Effector memory CD4-positive, alpha-beta T cell (primary cell): ENCODE data around the gene DHX32.
"Not testable (repeated sequence)": the region's sequence is repeated elsewhere in the genome, so short reads cannot be mapped to it uniquely, and the experiment has no call there.

Experiments used
- DNase-seq, 3 donors: peaks; one replicate each; pipeline ENCODE4 v3.0.0-alpha.2; 2020
- H3K27ac ChIP-seq: 2 replicates; pipeline ENCODE4 v1.7.0; 2013; ENCODE audit warnings: mild to moderate bottlenecking, low read length, moderate library complexity; ENCODE audit not compliant: insufficient read depth, poor library complexity, severe bottlenecking
- H3K27me3 ChIP-seq: replicated peaks from 2 replicates; pipeline ENCODE4 v1.7.0; 2013; ENCODE audit warnings: mild to moderate bottlenecking, low read length; ENCODE audit not compliant: insufficient read depth, control insufficient read depth, poor library complexity, severe bottlenecking
- H3K36me3 ChIP-seq: 2 replicates; pipeline ENCODE4 v1.7.0; 2013; ENCODE audit warnings: mild to moderate bottlenecking, low read length, moderate library complexity; ENCODE audit not compliant: control insufficient read depth, insufficient read depth
- H3K4me1 ChIP-seq: 2 replicates; pipeline ENCODE4 v1.7.0; 2013; ENCODE audit warnings: low read length, mild to moderate bottlenecking; ENCODE audit not compliant: control insufficient read depth, insufficient read depth, poor library complexity, severe bottlenecking
- H3K4me3 ChIP-seq: 2 replicates; pipeline ENCODE4 v1.7.0; 2013; ENCODE audit warnings: low read length, low read depth, mild to moderate bottlenecking; ENCODE audit not compliant: insufficient read depth, poor library complexity, severe bottlenecking
- H3K9me3 ChIP-seq: 2 replicates; pipeline ENCODE4 v1.7.0; 2013; ENCODE audit warnings: mild to moderate bottlenecking, low read length, moderate library complexity; ENCODE audit not compliant: control insufficient read depth

Gene DHX32

DNA sequence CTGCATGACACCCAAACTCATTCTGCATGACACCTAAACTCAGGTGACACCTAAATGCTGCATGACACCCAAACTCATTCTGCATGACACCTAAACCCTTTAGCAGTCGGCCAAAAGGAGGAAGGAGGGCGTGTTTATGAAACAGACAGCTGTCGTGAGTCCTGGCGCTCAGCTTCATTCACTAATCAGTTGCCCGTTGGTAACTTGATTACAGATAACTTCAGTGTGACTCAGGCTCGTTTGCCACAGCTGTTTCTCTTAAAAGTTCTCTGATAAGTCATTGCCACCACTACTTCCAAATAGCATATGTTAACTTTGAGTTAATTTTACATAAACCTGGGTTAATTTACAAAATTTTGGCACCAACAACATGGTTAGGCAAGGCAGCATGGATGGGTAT, 32.2 kb upstream of the DHX32 start:
- H3K9me3 ChIP-seq: not testable (repeated sequence)

GRCh38 chr10:125911990-125912389, 30.9 kb upstream of the DHX32 start:
- Histone ChIP-seq H3K4me3 (no peak overlapping the region), H3K9me3 (no peaks in the 10 kb centered on the region), H3K27me3 (no peaks in the 10 kb centered on the region), H3K36me3 (no peaks in the 10 kb centered on the region), H3K27ac (no peak overlapping the region), H3K4me1 (no peaks in the 10 kb centered on the region)
- no peak for DNase-seq

More for the DNA sequence above, 32.2 kb upstream of the DHX32 start:
- not testable (repeated sequence) for H3K27ac ChIP-seq, DNase-seq, H3K27me3 ChIP-seq, H3K4me3 ChIP-seq, H3K36me3 ChIP-seq, H3K4me1 ChIP-seq

DNA sequence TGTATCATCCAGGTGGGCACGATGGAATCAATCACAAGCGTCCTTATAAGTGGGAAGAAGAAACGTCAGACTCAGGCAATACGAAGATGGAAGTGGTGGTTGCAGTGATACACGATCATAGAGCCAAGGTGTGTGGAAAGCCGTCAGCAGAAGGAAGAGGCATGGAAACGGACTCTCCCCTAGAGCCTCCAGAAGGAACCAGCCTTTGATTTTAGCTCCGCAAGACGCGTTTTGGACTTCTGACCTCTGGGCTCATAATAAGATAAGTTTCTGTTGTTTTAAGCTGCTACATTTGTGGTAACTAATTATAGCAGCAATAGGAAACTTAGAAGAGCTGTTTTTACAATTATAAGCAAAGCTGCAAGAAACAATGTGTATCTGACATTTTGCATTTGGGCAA, 30.1 kb upstream of the DHX32 start:
- no peaks in the 10 kb centered on the region for H3K27me3 ChIP-seq
- DNase-seq: no peak
- H3K36me3 ChIP-seq: no peaks in the 10 kb centered on the region
- H3K9me3 ChIP-seq: no peaks in the 10 kb centered on the region
- no peaks in the 10 kb centered on the region for H3K4me1 ChIP-seq
- H3K4me3 ChIP-seq: no peak overlapping the region
- no peak overlapping the region for H3K27ac ChIP-seq

DNA sequence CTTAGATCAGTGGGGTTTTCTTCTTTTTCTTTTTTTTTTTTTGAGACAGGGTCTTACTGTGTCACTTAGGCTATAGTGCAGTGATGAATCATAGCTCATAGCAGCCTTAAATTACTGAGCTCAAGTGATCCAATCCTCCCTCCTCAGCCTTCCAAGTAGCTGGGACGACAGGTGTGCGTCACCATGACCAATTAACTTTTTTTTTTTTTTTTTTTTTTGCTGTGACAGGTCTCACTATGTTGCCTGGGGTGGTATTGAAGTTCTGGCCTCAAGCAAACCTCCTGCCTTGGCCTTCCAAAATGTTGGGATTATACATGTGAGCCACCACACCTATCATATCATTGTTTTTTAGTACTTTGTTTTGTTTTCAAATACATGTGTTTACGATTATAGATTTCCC, 28.4 kb upstream of the DHX32 start:
- not testable (repeated sequence) for H3K36me3 ChIP-seq, H3K27ac ChIP-seq, H3K4me3 ChIP-seq, H3K9me3 ChIP-seq, DNase-seq, H3K4me1 ChIP-seq, H3K27me3 ChIP-seq

- not testable (repeated sequence) for H3K9me3 ChIP-seq, H3K27ac ChIP-seq, DNase-seq, H3K27me3 ChIP-seq, H3K36me3 ChIP-seq, H3K4me3 ChIP-seq, H3K4me1 ChIP-seq
These were observed 27.7 kb upstream of the DHX32 start for GRCh38 chr10:125908813-125909212.

DNA sequence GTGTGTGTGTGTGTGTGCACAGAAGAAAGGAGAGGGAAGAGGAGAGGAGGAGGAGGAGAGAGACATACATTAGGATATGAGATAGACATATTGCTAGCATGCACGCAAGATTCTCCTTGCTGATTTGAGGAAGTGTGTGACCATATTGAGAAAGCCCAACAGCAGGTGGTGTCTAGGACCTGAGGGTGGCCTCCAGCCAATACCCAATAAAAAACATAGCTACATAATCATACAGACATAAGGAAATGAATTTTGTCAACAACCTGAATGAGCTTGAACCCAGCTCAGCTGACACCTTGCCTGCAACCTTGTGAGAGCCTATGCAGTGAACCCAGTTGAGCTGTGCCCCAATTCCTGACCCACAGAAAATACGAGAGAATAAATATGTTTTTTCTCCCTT, 26.5 kb upstream of the DHX32 start:
- not testable (repeated sequence) for H3K9me3 ChIP-seq, H3K27me3 ChIP-seq, H3K4me1 ChIP-seq, H3K36me3 ChIP-seq, H3K27ac ChIP-seq, DNase-seq, H3K4me3 ChIP-seq

DNA sequence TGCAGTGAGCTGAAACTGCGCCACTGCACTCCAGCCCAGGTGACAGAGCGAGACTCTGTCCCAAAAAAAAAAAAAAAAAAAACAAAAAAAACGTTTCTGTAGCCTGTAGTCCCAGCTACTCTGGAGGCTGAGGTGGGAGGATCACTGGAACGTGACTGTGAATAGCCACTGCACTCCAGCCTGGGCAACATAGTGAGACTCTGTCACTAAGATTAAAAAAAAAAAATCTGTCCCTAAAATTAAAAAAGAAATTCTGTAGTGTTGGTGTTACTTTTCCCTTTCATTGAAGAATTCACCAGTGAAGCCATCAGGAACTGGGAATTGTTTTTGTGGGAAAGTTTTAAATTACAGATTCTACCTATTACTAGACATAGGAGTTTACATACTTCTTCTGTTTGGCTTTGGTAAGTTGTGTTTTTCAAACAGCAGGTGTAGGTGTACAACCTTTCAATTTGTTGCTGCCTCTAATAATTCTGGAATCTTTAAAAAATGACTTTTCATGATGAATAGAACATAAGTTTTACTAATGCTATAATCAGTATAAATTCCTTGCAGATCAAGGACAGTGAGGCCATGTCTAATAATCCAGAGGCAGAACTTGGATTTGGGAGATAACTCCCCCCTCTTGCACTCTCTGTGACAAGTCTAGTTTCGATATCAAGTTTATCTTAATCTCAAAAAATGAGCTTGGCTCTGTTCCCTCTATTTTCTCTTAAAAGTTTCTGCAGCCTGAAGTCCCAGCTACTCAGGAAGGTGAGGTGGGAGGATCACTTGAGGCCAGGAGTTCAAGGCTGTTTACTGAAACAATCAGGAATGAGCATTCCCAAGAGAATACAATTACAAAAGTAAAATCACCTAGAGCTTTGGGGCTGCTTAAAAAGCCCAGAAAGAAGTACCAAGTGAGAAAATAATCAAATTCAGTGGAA, 24.2 kb upstream of the DHX32 start:
- not testable (repeated sequence) for H3K4me3 ChIP-seq, DNase-seq, H3K9me3 ChIP-seq, H3K4me1 ChIP-seq, H3K27me3 ChIP-seq, H3K36me3 ChIP-seq, H3K27ac ChIP-seq

DNA sequence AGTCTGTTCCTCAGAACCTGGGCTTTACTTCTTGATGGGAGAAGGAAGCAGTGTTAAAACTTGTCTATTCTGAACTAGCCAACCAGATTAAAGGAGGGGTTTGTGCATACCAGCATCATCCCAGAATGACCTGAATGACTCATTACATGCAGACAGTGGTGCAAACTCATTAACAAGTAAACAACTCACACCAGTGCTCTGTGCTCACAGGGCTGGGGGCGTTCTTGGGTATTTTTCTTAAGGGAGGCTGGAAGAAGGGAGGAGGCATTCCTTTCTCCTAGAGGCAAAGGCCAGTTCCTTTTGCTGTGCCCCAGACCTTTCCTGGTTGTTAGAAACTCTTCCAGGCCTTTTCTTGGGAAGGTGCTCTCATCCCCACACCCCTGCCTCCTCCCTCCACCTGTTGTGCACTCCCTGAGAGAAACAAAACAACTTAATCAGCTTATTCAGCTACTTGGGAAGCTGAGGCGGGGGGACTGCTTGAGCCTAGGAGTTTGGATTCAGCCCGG, 22.1 kb upstream of the DHX32 start:
- not testable (repeated sequence) for H3K27ac ChIP-seq, DNase-seq

GRCh38 chr10:125900963-125901362, 19.9 kb upstream of the DHX32 start:
- not testable (repeated sequence) for H3K4me3 ChIP-seq, H3K27ac ChIP-seq, H3K27me3 ChIP-seq, DNase-seq, H3K36me3 ChIP-seq, H3K4me1 ChIP-seq, H3K9me3 ChIP-seq

More for the DNA sequence above, 22.1 kb upstream of the DHX32 start:
- not testable (repeated sequence) for H3K4me3 ChIP-seq, H3K36me3 ChIP-seq, H3K27me3 ChIP-seq, H3K4me1 ChIP-seq, H3K9me3 ChIP-seq

DNA sequence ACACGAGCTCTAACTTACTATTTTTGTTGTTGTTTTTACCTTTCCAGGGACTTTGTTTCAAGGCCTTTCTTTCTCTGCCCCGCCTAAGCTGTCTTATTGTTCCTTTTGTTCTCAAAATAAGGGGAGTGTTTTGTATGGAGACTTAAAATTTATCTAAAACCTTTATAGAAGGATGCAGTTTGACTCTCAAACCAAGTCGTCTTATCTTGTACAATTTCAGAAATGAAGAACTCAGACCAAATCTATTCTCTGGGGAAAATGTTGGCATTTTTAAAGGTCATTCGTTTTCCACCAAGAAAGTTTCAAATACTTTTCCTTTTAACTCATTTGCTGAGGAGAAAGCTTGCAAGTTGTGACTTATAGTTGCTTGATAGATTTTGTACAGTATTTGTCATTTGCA, 16.2 kb upstream of the DHX32 start:
- not testable (repeated sequence) for H3K4me3 ChIP-seq

More for the DNA sequence above, 16.2 kb upstream of the DHX32 start:
- DNase-seq, H3K27me3 ChIP-seq, H3K4me1 ChIP-seq, H3K27ac ChIP-seq, H3K36me3 ChIP-seq, H3K9me3 ChIP-seq: not testable (repeated sequence)
